HG03558 (cell line): ENCODE results near the gene NQO1.
"Not testable (repeated sequence)": the region's sequence is repeated elsewhere in the genome, so short reads cannot be mapped to it uniquely, and the experiment has no call there.

Source experiments
- ATAC-seq: cut with Tn5 transposase; IDR thresholded peaks from one replicate; pipeline ENCODE4 v1.9.1; 2021; ENCODE audit warnings: moderate number of reproducible peaks; ENCODE audit not compliant: unreplicated experiment; ENCODE audit errors: extremely low read depth

NQO1 gene

DNA sequence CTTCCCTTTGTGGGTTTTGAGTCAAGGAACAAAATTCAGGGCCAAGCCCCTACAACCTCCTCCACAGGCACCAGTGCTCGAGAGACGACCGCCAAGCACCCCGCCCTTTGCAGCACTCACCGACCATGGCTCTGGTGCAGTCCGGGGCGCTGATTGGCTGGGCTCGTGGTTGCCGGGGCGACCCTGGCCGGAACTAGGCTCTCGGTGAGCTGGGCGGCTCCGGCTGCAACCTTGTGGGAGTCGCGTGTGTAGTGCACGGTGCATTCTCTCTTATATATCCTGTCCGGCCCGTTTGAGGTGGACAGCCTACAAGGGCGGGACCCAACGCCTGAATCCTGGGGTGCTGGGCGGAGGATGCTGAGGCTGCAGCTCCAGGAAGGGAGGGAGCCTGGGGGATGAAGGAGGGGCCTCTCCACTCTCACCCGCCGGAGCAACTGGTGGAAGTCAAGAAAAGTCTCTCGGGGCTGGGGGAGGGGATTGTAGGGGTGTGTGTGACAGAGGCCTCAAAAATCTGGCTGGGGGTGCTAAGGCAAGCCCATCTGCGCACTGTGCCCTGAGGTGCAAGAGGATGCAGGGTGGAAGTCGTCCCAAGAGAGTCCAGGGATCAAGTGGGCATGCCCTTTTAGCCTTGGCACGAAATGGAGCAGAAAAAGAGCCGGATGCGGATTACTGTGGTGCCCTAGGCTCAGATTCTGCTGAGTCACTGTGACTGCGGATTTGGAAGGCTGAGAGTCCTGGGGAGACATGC lies at the start of gene NQO1:
NQO1 (minus strand) TSS at position 248 of the 748 bp plus-strand sequence; CDS start at position 127, 121 bp downstream.
- ATAC-seq = peak; percentile 91

DNA sequence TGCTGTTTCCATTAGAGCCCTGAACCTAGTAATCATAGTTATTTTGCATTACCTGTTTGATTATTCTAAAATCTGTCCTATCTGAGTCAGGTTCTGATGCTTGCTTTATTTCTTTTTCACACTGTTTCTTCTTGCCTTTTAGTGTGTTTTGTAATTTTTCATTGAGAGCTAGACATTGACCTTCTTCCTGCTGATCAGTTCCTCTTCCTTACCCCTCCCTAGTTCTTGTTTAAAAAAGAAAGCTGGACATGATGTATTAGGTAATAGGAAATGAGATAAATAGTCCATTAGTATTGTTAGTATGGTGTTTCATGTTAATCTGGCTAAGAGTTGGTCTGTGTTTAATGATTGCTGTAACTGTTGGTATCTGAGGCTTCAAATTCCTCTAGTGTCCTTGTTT lies 49.2 kb upstream of the NQO1 start:
- no peak for ATAC-seq

DNA sequence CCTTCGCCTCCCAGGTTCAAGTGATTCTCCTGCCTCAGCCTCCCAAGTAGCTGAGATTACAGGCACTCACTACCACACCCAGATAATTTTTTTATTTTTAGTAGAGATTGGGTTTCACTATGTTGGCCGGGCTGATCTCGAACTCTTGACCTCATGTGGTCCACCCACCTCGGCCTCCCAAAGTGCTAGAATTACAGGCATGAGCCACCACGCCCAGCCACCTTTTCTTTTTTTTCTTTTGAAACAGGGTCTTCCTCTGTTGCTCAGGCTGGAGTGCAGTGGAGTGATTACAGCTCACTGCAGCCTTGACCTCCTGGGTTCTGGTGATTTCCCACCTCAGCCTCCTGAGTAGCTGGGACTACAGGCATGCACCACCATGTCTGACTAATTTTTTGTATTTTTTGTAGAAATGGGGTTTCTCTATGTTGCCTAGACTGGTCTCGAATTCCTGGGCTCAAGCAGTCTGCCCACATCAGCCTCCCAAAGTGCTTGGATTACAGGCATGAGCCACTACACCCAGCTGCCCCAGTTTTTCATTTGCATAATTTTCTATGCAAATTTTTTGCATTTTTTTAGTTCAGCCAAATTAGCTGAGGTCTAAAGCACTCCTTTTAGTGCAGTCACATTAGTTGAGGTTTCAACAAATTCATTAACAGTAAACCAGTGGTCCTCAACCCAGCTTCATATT lies 47.0 kb upstream of the NQO1 start:
- ATAC-seq = no peak

DNA sequence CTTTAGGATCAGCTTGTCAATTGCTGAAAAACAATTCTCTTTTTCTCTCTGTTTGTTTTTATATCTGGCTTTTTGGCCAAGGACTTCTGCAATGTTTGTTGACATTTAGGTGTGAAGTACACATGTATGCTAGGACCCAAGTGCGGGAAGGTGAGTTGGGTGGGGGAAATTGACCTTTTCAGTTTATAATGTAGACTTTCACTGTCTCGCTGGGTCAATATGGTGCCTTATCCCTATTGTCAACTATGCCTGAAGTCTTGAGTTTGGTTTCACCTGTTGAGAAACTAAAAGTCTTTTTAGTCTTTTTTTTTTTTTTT lies 45.2 kb upstream of the NQO1 start:
- ATAC-seq = no peak

DNA sequence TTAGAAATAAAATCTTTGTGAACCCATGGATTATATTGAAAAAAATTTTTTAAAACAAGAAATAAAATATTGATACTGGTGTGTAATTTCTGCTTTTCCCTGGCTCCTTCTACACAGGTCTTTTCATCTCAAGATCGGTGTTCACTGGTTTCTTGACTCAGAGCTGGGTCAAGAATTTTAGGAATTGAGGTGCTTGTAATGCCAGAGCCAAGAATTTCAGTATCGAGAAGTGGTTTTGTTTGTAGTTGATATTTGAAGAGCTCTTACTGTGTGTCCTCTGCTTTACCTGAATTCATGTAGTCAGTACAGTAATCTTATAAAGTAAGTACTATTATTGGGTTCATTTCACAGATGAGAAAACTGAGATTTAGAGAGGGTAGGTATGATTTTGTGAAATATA lies 43.0 kb upstream of the NQO1 start:
- no peak for ATAC-seq

DNA sequence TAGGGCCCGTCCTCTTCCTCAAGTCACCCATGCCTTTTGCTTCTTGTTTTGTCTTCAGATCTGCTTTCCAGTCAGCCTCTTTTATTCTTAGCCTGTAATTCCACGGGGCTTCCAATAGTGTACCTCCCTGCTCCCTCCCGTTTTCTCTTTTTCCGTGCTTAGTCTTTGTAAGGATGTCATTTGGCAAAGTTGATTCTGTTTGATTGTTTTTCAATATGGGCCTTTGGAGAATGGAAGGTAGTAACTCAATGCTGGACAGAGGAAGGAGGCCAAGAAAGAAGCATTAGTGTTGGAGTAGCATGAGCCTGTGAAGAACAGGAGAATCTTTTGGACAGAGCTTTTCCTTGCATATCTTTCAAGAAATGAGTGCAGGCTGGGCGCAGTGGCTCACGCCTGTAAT lies 42.3 kb upstream of the NQO1 start:
- ATAC-seq = no peak

DNA sequence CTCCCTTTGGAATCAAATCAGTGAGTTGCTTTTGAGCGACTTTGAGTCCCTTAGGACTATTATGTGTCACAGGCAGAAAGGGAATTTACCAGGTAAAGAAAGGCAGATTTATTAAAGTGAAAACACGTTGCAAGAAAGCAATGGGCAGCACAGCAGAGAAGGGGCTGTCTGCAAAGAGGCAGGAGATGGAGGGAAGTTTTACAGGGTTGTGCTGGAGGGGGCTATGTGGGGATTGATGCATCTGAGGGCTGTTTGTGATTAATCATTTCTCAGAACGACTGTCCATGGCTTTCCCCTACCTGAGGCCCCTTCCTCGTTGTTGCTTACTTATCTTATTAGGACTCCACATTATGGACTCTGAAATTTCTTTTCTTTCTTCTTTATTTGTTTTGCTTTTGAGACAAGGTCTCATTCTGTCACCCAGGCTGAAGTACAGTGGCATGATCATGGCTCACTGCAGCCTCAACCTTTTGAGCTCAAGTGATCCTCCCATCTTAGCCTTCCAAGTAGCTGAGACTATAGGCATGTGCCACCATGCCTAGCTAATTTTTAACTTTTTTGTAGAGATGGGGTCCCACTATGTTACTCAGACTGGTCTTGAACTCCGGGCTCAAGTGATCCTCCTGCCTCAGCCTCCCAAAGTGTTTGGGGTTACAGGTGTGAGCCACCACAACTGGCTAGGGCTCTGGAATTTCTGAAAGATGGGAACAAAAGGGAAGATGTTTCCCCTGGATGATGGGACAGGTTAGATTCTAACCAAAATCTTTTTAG lies 41.3 kb upstream of the NQO1 start:
- no peak for ATAC-seq

DNA sequence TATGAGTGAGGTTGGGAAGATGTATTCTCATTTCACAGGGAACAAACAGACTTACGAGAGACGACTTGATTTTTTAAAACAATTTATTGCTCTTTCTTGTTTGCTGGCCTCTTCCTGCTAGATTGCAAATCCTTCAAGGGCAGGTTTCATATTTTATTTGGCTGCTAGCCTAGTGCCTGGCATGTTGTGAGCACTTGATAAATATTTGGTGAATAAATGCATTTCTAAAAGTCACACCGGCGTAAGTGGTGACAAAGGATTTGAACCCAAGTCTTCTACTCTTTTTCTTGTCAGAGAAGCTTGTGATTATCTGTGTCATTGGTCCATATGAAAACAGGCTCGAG lies 37.2 kb upstream of the NQO1 start:
- ATAC-seq = no peak

DNA sequence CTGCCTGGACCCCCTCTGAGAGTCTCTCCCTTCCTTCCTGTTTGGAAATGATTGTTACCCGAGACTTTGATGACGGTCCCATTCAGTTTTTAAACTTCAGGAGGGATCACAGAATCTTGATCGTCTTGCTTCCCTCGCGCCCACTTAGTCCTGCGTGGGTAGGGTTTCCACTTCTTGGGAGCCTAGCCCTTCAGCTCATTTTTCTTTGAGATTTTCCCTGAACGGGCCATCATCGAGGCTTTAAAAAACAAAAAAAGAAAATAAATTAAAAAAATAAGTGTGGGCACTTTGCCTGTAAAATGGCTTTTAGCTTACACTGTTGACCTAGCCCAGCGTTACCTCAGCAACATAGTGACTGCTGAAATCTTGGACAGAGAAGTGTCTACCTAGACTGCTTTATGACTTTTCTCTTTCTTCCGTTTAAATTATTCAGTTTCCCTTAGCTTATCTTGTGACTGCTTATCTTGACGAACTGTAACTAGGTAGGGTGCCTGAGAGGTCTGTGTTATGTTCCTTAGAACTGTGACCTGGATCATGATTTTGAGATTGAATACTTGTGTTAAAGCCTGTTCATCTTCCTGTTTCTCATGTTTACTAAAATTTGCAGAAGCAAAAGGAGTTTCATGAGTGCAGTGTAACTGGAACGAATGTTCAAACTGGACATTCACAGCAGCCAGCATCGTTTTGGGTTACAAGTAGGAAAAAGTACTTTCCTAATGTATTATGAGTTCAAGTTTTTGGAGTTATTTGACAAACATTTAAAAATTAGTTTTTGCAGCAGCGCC lies 36.6 kb upstream of the NQO1 start:
- ATAC-seq = no peak

DNA sequence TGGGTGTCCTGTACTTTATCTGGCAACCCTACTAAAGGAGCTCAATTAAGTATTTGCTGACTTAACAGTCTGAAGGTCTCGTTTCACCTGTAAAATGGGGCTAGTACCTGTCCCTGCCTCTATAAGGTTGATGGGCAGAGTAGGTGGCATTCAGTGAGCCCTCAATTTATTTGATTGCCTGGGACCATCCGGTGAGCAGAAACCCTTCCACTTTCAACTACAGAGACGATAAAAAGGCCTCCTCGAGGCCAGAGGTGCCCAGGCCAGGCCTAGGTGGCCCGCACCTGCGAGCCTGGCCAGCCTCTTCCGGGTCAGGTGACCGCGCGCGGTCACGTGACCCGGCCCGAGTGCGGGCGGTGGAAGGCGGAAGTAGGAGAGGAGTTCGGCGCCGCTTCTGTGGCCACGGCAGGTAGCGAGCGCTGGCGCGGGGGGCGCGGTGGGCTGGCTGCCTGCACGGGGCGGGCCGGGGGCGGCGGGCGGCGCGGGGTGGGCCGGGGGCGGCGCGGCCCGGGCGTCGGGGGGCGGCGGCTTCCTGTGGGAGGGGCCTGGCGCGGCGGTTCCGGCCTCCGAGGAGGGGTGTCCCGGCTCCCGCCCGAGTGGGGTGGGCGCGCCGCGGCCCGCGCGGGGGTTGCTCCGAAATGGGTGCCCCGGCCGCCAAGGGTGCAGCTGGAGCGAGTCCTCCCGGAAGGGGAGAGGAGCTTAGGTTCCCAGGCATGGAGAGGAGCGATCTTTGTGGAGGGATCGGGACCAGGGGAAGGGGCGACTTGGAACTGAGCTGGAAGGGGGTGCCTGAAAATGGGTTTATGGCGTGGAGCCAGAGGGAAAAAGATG lies 35.8 kb upstream of the NQO1 start, which contains the start of gene WWP2:
WWP2 (plus strand) TSS at position 350 of the 831 bp plus-strand sequence. CDS start 24,679 bp downstream, outside the sequence.
- ATAC-seq = no peak

DNA sequence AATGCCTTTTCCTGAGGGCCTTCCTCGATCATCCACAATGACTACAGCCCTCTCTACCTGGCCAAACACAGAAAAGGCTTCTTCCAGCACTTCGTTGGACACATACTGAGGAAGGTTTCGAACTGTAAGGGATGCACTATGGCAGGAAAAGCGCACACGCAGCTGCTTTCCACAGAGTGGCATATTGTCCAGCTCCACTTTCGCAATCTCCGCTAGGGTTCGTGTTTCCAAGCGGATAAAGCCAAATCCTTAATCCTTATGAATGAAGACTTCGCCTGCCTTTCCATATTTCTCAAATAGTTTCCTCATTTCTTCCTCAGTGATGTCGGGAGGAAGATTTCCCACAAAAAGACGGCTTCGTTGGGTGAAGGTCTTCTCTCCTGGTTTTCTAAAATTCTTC lies 31.0 kb upstream of the NQO1 start:
- ATAC-seq = not testable (repeated sequence)

DNA sequence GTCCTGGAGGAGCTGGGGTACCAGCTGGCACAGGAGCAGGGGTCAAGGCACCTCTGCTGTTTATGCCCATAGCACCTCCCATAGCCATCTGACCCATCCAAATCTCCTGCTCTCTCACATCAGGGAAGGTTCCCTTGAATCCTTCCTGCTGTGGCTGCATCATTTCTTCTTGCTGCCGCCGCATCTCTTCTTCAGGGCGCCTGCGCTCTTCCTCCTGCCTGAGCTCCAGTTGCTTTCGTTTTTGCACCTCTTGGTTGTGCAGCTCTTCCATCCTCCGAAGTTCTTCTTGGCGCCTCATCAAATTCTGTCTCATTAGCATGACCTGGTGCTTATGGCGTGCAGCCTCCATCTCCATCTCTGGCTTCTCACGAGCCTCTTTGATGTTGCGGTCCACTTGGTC lies 30.3 kb upstream of the NQO1 start:
- no peak for ATAC-seq

DNA sequence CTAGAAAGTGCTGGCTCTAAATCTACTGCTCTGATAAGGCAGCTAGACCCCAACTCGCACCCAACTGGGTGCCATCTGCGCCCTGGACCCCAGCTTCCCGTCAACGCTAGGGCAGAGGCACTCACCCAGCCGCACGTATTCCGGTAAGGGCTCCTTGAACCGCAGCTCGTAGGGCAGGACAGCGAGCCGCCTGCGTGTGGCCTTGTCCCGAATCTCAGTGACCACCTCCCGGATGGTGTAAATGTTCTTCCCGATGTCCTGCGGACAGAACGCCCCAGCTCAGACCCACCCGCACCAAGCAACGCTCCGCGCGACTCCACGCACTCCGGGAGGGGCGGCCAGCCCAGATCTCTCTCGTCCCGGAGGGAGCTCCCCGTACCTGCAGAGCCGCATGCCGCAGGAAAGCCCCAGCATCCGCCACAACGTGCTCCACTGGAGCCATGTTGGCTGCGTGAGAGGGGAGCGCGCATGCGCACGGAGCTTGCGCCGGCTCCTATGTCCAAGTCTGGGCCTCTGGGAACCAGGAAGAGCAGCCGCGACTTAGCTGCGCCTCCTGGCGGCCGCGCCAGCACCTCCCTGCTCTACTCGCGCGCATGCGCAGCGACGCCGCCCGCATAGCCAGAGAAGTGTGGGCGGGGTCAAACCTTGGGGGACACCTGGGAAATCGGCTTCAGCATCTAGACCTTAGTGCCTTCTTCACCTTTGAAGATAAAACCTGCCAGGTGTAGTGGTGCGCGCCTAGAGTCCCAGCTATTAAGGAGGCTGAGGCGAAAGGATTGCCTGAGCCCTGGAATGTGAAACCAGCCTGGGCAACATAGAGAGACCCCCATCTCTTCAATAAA lies 28.3 kb upstream of the NQO1 start, which contains the start of gene NOB1:
NOB1 (minus strand) TSS at position 458 of the 842 bp plus-strand sequence; CDS start at position 442, 16 bp downstream.
- ATAC-seq = peak; percentile 89

DNA sequence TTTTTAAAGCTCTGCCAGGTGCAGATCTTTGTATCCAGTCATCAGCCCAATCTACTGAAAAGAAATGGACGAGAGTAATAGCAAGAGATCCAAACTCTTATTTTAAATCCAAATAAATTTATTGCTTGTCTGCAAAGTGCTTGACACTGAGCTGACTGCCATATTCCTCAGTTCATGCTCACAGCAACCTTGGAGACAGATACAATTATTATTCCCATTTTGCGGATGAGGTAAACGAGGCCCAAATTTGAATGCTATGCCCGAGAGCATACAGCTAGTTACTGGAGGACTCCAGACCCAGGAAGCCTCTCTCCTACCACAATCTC lies 27.7 kb upstream of the NQO1 start:
- ATAC-seq = no peak

DNA sequence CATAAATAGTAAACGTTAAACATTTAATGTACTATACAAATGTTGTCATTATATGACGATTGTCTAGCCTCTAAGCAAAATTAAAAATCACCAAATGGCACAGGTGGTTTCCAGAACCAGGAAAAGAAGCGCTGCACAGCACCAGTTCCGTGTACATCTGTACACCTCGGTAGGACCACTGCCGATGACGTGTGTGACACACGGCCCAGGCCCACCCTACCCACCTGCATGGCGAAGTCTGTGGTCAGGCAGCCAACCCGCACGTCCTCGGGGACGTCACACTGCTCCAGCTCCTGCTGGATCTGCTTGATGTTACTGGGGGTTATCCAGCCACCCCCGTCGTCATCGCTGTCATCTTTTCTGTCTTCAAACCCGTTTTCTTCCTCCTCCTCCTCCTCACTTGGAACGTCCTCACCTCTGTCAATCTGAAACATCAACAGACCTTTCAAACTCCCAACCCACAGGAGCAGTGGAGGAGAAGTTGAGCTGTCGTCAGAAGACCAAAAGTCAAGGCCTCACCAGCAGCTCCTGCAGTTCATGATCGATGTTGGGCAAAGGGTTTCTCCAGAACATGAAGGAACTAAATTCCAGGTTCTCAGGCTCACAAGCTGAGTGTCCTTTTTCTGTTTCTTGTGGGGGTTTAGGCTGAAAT lies 22.5 kb upstream of the NQO1 start:
- no peak for ATAC-seq

DNA sequence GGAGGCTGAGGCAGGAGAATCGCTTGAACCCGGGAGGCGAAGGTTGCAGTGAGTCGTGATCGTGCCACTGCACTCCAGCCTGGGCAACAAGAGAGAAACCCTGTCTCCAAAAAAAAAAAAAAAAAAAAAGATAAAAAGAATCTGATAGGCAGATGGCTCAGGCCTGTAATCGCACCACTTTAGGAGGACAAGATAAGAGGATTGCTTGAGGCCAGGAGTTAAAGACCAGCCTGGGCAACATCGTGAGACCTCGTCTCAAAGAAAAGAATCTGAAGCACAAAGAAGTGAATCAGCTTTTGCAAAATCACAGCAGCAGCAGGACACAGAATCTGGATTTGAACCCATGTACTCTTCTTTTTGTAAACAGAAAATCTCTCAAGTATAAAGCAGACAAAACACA lies 20.8 kb upstream of the NQO1 start:
- no peak for ATAC-seq

DNA sequence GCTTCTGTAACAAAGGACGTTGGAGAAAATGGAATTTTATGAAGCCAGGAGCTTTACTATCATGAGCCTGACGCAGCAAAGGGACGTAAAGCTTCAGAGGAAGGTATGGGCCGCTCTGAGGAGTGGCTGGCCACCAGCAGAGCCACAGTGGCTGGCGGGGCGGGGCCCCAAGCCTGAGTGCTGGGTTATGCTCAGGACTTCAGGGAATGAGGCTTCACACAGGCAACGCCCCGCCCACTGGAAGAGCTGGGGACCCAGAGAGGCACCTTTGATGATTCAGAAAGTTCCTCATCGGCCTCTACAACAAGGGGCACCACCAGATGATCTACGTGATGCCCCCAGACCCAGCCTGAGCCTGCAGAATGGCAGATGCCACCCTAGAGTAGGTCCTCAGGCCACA lies 19.6 kb upstream of the NQO1 start:
- ATAC-seq = no peak

DNA sequence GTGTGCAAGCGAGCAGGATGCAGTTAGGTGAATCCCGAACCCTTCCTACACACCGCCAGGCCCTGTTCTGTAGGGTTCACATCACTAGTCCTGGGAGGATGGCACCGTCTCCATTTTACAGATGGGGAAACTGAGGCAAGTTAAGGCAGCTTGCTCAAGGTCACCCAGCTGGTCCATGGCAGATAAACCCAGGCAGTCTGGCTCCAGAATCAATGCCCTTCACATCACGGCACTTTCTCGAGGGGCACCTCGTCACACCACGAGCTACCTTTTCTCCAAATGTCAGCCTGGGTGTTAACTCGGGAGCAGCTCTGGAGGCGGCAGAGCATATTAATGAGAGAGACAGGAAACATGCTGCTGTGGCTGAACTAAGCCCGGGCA lies 18.9 kb upstream of the NQO1 start:
- ATAC-seq = no peak
